PC-3 (cell line): ENCODE measurements around the gene CIDEB. TPM values are rescaled to one million over a fixed set of nuclear protein-coding genes. Genes with fewer than 3 reads are reported as not detected.

Source experiments
- ATAC-seq: fragments of 200-7000 bp; cut with Tn5 transposase; 2 replicates; pipeline ENCODE4 v1.9.1; 2020; ENCODE audit warnings: mild to moderate bottlenecking, moderate library complexity
- BruUV-seq: library from RNA; stranded (reverse); fragments of 400-500 nt; replicated peaks from 2 replicates; lab custom pipeline; 2021; lab: Mats Ljungman, UMichigan
- CTCF ChIA-PET: fragments of 300-600 bp; sonication (Branson Sonifier 250); formaldehyde crosslinking; loops from one replicate; lab custom pipeline; 2022; ENCODE audit warnings: antibody characterized with exemption; lab: Charles Lee
- POLR2A ChIA-PET: fragments of 300-600 bp; sonication (Branson Sonifier 250); formaldehyde crosslinking; loops from one replicate; lab custom pipeline; 2022; ENCODE audit warnings: antibody characterized with exemption; ENCODE audit not compliant: unreplicated experiment; lab: Charles Lee
- DNase-seq: peaks from one replicate; pipeline ENCODE4 v3.0.0-alpha.2; 2015
- H2AFZ ChIP-seq: fragments of 300-600 bp; sonication (generic); 2 replicates; pipeline ENCODE4 v1.6.0; 2016; ENCODE audit warnings: antibody characterized with exemption, low read length
- H3F3A ChIP-seq: fragments of 300-600 bp; sonication (generic); one replicate; pipeline ENCODE4 v1.6.0; 2017; ENCODE audit warnings: antibody characterized with exemption, low read length, control low read depth, mild to moderate bottlenecking; ENCODE audit not compliant: unreplicated experiment
- H3K27ac ChIP-seq: fragments of 300-600 bp; sonication (generic); 2 replicates; pipeline ENCODE4 v1.5.1; 2016; ENCODE audit warnings: mild to moderate bottlenecking, low read length
- H3K27me3 ChIP-seq: fragments of 300-600 bp; sonication (generic); 2 replicates; pipeline ENCODE4 v1.6.1; 2016; ENCODE audit warnings: low read length, mixed read lengths
- H3K36me3 ChIP-seq: fragments of 300-600 bp; sonication (generic); 2 replicates; pipeline ENCODE4 v1.6.1; 2016; ENCODE audit warnings: low read depth, mixed run types, low read length, mixed read lengths
- H3K4me1 ChIP-seq: fragments of 300-600 bp; sonication (generic); 2 replicates; pipeline ENCODE4 v1.5.1; 2016; ENCODE audit warnings: low read length; ENCODE audit not compliant: insufficient read depth
- H3K4me2 ChIP-seq: fragments of 300-600 bp; sonication (generic); 2 replicates; pipeline ENCODE4 v1.6.0; 2016; ENCODE audit warnings: low read length
- H3K4me3 ChIP-seq: fragments of 300-600 bp; sonication (generic); 2 replicates; pipeline ENCODE4 v1.5.1; 2016; ENCODE audit warnings: mild to moderate bottlenecking, low read length, mixed read lengths
- H3K79me2 ChIP-seq: fragments of 300-600 bp; sonication (generic); 2 replicates; pipeline ENCODE4 v1.6.1; 2017; ENCODE audit warnings: low read length, mixed read lengths
- H3K9ac ChIP-seq: fragments of 300-600 bp; sonication (generic); 2 replicates; pipeline ENCODE4 v1.6.0; 2016; ENCODE audit warnings: mild to moderate bottlenecking, low read length
- H3K9me2 ChIP-seq: fragments of 300-600 bp; sonication (generic); replicated peaks from 2 replicates; pipeline ENCODE4 v1.6.1; 2016; ENCODE audit warnings: mixed run types, low read length, mixed read lengths
- H3K9me3 ChIP-seq: fragments of 300-600 bp; sonication (generic); 2 replicates; pipeline ENCODE4 v1.6.1; 2016; ENCODE audit warnings: low read length, mixed read lengths
- H4K20me1 ChIP-seq: fragments of 300-600 bp; sonication (generic); 2 replicates; pipeline ENCODE4 v1.6.1; 2016; ENCODE audit warnings: low read length, mixed read lengths
- CTCF ChIP-seq: fragments of 300-600 bp; sonication (generic); conservative IDR thresholded peaks from 2 replicates; pipeline ENCODE4 v1.5.1; 2017; ENCODE audit warnings: antibody characterized with exemption, low read depth, mild to moderate bottlenecking, low read length
- EZH2 ChIP-seq: fragments of 300-600 bp; sonication (generic); IDR thresholded peaks from one replicate; pipeline ENCODE4 v1.6.1; 2017; ENCODE audit warnings: antibody characterized with exemption, mild to moderate bottlenecking, low read length; ENCODE audit not compliant: unreplicated experiment
- EZH2phosphoT487 ChIP-seq: fragments of 300-600 bp; sonication (generic); IDR thresholded peaks from 2 replicates; pipeline ENCODE4 v1.6.1; 2018; ENCODE audit warnings: mild to moderate bottlenecking, antibody characterized with exemption, low read length, borderline replicate concordance
- intact Hi-C: fragments of 100-400 bp; cut with micrococcal nuclease; formaldehyde crosslinking; loops from 2 replicates; pipeline ENCODE4 v1.9.0; 2023
- total RNA-seq: library from RNA; depleted of rRNA; stranded (reverse); fragments of >200 nt; gene quantifications from 2 replicates; pipeline ENCODE4 v1.2.3, GENCODE V29; 2014

CIDEB gene
- total RNA-seq, 1 experiment from 2014 or later = not detected

- no peaks in the 10 kb centered on the region for H3K79me2 ChIP-seq
- no peaks in the 10 kb centered on the region for H3K27me3 ChIP-seq
- BruUV-seq = no TSS peak
- no peak overlapping the region for H3K9ac ChIP-seq
- H4K20me1 ChIP-seq = no peaks in the 10 kb centered on the region
- no peak overlapping the region for H3K4me3 ChIP-seq
- H3K36me3 ChIP-seq = peaks cover 11% of the 10 kb centered on the region; the same call in 1 of the 2 replicates
- H2AFZ ChIP-seq = no peak overlapping the region
- ChIA-PET CTCF (interaction anchor here (0.6 kb wide), 1 partner anchor 12 kb away, joined by 3 read pairs; no protein-coding TSS in a partner anchor), POLR2A (no interaction called here)
- TF ChIP-seq EZH2 (no peak), CTCF (no peak), EZH2phosphoT487 (no peak)
- no peaks in the 10 kb centered on the region for H3K4me1 ChIP-seq
- no peaks in the 10 kb centered on the region for H3K9me2 ChIP-seq
- H3K4me2 ChIP-seq = no peak overlapping the region
- H3K9me3 ChIP-seq = no peaks in the 10 kb centered on the region
- intact Hi-C loops = no loop called here
- DNase-seq (no peak), ATAC-seq (no peak)
- no peaks in the 10 kb centered on the region for H3F3A ChIP-seq
- H3K27ac ChIP-seq = no peak overlapping the region
These were observed 22.4 kb downstream of the CIDEB start for GRCh38 chr14:24285351-24285750.

- ATAC-seq (no peak), DNase-seq (no peak)
- Histone ChIP-seq H3K27me3 (no peaks in the 10 kb centered on the region), H3K79me2 (no peaks in the 10 kb centered on the region), H2AFZ (no peak overlapping the region), H3K4me2 (no peak overlapping the region), H3K4me1 (no peaks in the 10 kb centered on the region), H3K27ac (no peak overlapping the region), H3F3A (no peaks in the 10 kb centered on the region), H4K20me1 (no peaks in the 10 kb centered on the region), H3K9ac (no peak overlapping the region), H3K9me2 (no peaks in the 10 kb centered on the region), H3K36me3 (0 out of 2 replicates have a peak, but pooled peaks cover 4% of the 10 kb centered on the region), H3K4me3 (no peak overlapping the region), H3K9me3 (no peaks in the 10 kb centered on the region)
- CTCF ChIA-PET = interaction anchor here (0.6 kb wide), 1 partner anchor 13 kb away, joined by 3 read pairs; no protein-coding TSS in a partner anchor
- TF ChIP-seq EZH2phosphoT487 (no peak), EZH2 (no peak), CTCF (no peak)
- POLR2A ChIA-PET = no interaction called here
- BruUV-seq = no TSS peak
- intact Hi-C loops = no loop called here
These were observed 23.2 kb downstream of the CIDEB start for GRCh38 chr14:24284501-24285035.

- no peaks in the 10 kb centered on the region for H3K9me3 ChIP-seq
- H3K4me2 ChIP-seq = no peak overlapping the region
- TF ChIP-seq CTCF = no peak
- TF ChIP-seq EZH2phosphoT487 = no peak
- no peak for TF ChIP-seq EZH2
- H3K4me3 ChIP-seq = no peak overlapping the region
- H3K79me2 ChIP-seq = no peaks in the 10 kb centered on the region
- H3K36me3 ChIP-seq = no peaks in the 10 kb centered on the region
- BruUV-seq = no TSS peak
- peaks cover 6% of the 10 kb centered on the region for H3K4me1 ChIP-seq
- no peak for ATAC-seq
- DNase-seq = no peak
- intact Hi-C loops = no loop called here
- H4K20me1 ChIP-seq = no peaks in the 10 kb centered on the region
- H3F3A ChIP-seq = no peaks in the 10 kb centered on the region
- no peak overlapping the region for H3K9ac ChIP-seq
- H3K9me2 ChIP-seq = no peaks in the 10 kb centered on the region
- ChIA-PET CTCF (no interaction called here), POLR2A (interaction anchor here (0.7 kb wide), 1 partner anchor 41 kb away, joined by 4 read pairs; the partner anchor contains the start of gene TINF2)
- no peaks in the 10 kb centered on the region for H3K27me3 ChIP-seq
- no peak overlapping the region for H3K27ac ChIP-seq
- H2AFZ ChIP-seq = no peak overlapping the region
These were observed 23.8 kb downstream of the CIDEB start for GRCh38 chr14:24283796-24284460.
